GM12878 (cell line): Measurements from ENCODE around the gene HDAC8. TPM values are rescaled to one million over a fixed set of nuclear protein-coding genes. Genes with fewer than 3 reads are reported as not detected.
"Not testable (repeated sequence)": the region's sequence is repeated elsewhere in the genome, so short reads cannot be mapped to it uniquely, and the experiment has no call there.

Experiments
- ATAC-seq: fragments of 200-7000 bp; cut with Tn5 transposase; 3 replicates; pipeline ENCODE4 v1.9.1; 2020; ENCODE audit warnings: mild to moderate bottlenecking, moderate library complexity
- BruUV-seq: library from RNA; stranded (reverse); fragments of 400-500 nt; replicated peaks from 2 replicates; lab custom pipeline; 2021; lab: Mats Ljungman, UMichigan
- CTCF ChIA-PET: fragments of 300-600 bp; sonication (Branson Sonifier 250); formaldehyde crosslinking; extraction: SDS; loops from one replicate; lab custom pipeline; 2021; ENCODE audit warnings: inconsistent platforms; lab: Yijun Ruan, JAX
- POLR2A ChIA-PET: fragments of 350-600 bp; formaldehyde crosslinking; extraction: SDS; loops from one replicate; lab custom pipeline; 2021; ENCODE audit warnings: inconsistent platforms; lab: Charles Lee
- RAD21 ChIA-PET: fragments of 300-600 bp; sonication (Branson Sonifier 250); formaldehyde crosslinking; loops from one replicate; lab custom pipeline; 2023; ENCODE audit warnings: antibody characterized with exemption; ENCODE audit not compliant: unreplicated experiment; lab: Charles Lee
- SMC1A ChIA-PET: fragments of 300-600 bp; sonication (Branson Sonifier 250); formaldehyde crosslinking; loops from one replicate; lab custom pipeline; 2023; ENCODE audit not compliant: unreplicated experiment, uncharacterized antibody; lab: Charles Lee
- DNase-seq: peaks from one replicate; pipeline ENCODE4 v3.0.0-alpha.2; 2011; ENCODE audit warnings: low read depth, low spot score
- FAIRE-seq: peaks from 3 replicates; lab custom pipeline; 2011; peaks lifted over from hg19 to GRCh38; lab: Jason Lieb, UNC
- H2AFZ ChIP-seq: 2 replicates; pipeline ENCODE4 v1.6.0; 2011; ENCODE audit warnings: low read depth, low read length, control low read depth; ENCODE audit not compliant: control insufficient read depth
- H3K27ac ChIP-seq: 2 replicates; pipeline ENCODE4 v1.5.1; 2011; ENCODE audit warnings: control low read depth; ENCODE audit not compliant: control insufficient read depth, insufficient read depth
- H3K27me3 ChIP-seq, 2 experiments: replicated peaks in 1 of 2; 2 replicates each; pipeline versions ENCODE4 v1.6.0 to v1.6.1; 2011; ENCODE audit warnings: low read length in 1 of 2; ENCODE audit not compliant: control insufficient read depth in 2 of 2, insufficient read depth in 2 of 2
- H3K36me3 ChIP-seq, 2 experiments: 2 replicates each; pipeline ENCODE4 v1.5.1; 2011; ENCODE audit warnings: low read length in 1 of 2; ENCODE audit not compliant: control insufficient read depth in 2 of 2, insufficient read depth in 2 of 2
- H3K4me1 ChIP-seq: 2 replicates; pipeline ENCODE4 v1.6.1; 2011; ENCODE audit warnings: mild to moderate bottlenecking, low read length, moderate library complexity, mixed read lengths; ENCODE audit not compliant: control insufficient read depth, insufficient read depth
- H3K4me2 ChIP-seq: 2 replicates; pipeline ENCODE4 v1.6.0; 2011; ENCODE audit warnings: control low read depth; ENCODE audit not compliant: control insufficient read depth, insufficient read depth
- H3K4me3 ChIP-seq: fragments of 200-600 bp; sonication (generic); 2 replicates; pipeline ENCODE4 v1.5.1; 2016
- H3K79me2 ChIP-seq: 2 replicates; pipeline ENCODE4 v1.6.0; 2011; ENCODE audit warnings: low read length; ENCODE audit not compliant: control insufficient read depth, insufficient read depth
- H3K9ac ChIP-seq: 2 replicates; pipeline ENCODE4 v1.8.0; 2011; ENCODE audit warnings: low read length, control low read depth, mixed read lengths; ENCODE audit not compliant: control insufficient read depth, insufficient read depth
- H3K9me3 ChIP-seq: replicated peaks from 3 replicates; pipeline ENCODE4 v1.5.1; 2011; ENCODE audit warnings: mild to moderate bottlenecking, low read length; ENCODE audit not compliant: control insufficient read depth, insufficient read depth
- H4K20me1 ChIP-seq: 2 replicates; pipeline ENCODE4 v1.6.0; 2011; ENCODE audit not compliant: control insufficient read depth, insufficient read depth
- CBFB ChIP-seq: IDR thresholded peaks from 2 replicates; pipeline ENCODE4 v1.6.1; 2016; ENCODE audit warnings: antibody characterized with exemption, low read depth
- CBX3 ChIP-seq: fragments of 200-600 bp; sonication (generic); IDR thresholded peaks from 2 replicates; pipeline ENCODE4 v1.6.1; 2016; ENCODE audit warnings: low read depth, borderline replicate concordance
- ESRRA ChIP-seq: IDR thresholded peaks from 2 replicates; pipeline ENCODE4 v1.6.1; 2012; ENCODE audit warnings: mild to moderate bottlenecking, low read length, improper control_type of control experiment
- HDAC2 ChIP-seq: fragments of 200-600 bp; sonication (generic); IDR thresholded peaks from 2 replicates; pipeline ENCODE4 v1.6.1; 2017
- KAT2A ChIP-seq: conservative IDR thresholded peaks from 2 replicates; pipeline ENCODE4 v1.6.1; 2011; ENCODE audit warnings: low read depth, low read length; ENCODE audit not compliant: control insufficient read depth
- MEF2A ChIP-seq: IDR thresholded peaks from 2 replicates; pipeline ENCODE4 v1.6.1; 2011; ENCODE audit warnings: low read depth, mild to moderate bottlenecking, low read length, moderate library complexity; ENCODE audit not compliant: insufficient read depth
- POLR2A ChIP-seq: IDR thresholded peaks from 2 replicates; pipeline ENCODE4 v1.6.1; 2011; ENCODE audit warnings: low read depth, mild to moderate bottlenecking, low read length
- RFX5 ChIP-seq: IDR thresholded peaks from 2 replicates; pipeline ENCODE4 v1.6.1; 2011; ENCODE audit warnings: low read depth, low read length, improper control_type of control experiment
- SMAD1 ChIP-seq: fragments of 450-650 bp; IDR thresholded peaks from 2 replicates; pipeline ENCODE4 v1.6.1; 2018; ENCODE audit warnings: mild to moderate bottlenecking, low read depth; ENCODE audit not compliant: partially characterized antibody
- TCF3 ChIP-seq: IDR thresholded peaks from 2 replicates; pipeline ENCODE4 v1.6.1; 2012; ENCODE audit warnings: low read depth, mild to moderate bottlenecking, low read length, borderline replicate concordance; ENCODE audit not compliant: insufficient read depth
- ZBED1 ChIP-seq: IDR thresholded peaks from 2 replicates; pipeline ENCODE4 v1.6.1; 2016; ENCODE audit warnings: borderline replicate concordance
- ZNF217 ChIP-seq: fragments of 450-650 bp; IDR thresholded peaks from 2 replicates; pipeline ENCODE4 v1.6.1; 2017; ENCODE audit warnings: antibody characterized with exemption, mild to moderate bottlenecking
- ZNF622 ChIP-seq: fragments of 450-650 bp; IDR thresholded peaks from 2 replicates; pipeline ENCODE4 v1.6.1; 2017; ENCODE audit warnings: mild to moderate bottlenecking, inconsistent platforms
- WGBS: methylation state at CpG from one replicate; pipeline ENCODE4 v1.1.6; 2016; ENCODE audit warnings: low lambda C conversion rate; ENCODE audit not compliant: insufficient replicate concordance, insufficient coverage; ENCODE audit errors: missing lambda C conversion rate; 5-methylcytosine and 5-hydroxymethylcytosine counted together
- in situ Hi-C: fragments of 300-500 bp; cut with MboI; formaldehyde crosslinking; loops from 9 replicates; pipeline ENCODE4 v1.14.3; 2018; ENCODE audit warnings: mixed read lengths
- intact Hi-C: fragments of 100-400 bp; cut with micrococcal nuclease; formaldehyde crosslinking; loops from one replicate; pipeline ENCODE4 v1.14.2; 2022; ENCODE audit not compliant: unreplicated experiment
- polyA plus RNA-seq, 11 experiments: library from polyadenylated mRNA; depleted of rRNA in 4 of 11; unstranded in 6 of 11; stranded (reverse) in 5 of 11; fragments of >200 nt; fragmentation: Nextera tagmentation in 4 of 11; fragmentation: Illumina TruSeq in 1 of 11; extraction: Ambion mirVana in 4 of 11; extraction: Trizol in 1 of 11; gene quantifications; 1 replicate in 1 of 11; 2 replicates in 10 of 11; pipeline versions ENCODE4 v1.2.1 to v1.2.3, GENCODE V29; 2011 to 2016; ENCODE audit warnings: inconsistent platforms in 2 of 11, missing spikeins in 2 of 11, low read depth in 1 of 11
- total RNA-seq, 4 experiments: library from RNA; depleted of rRNA in 3 of 4; stranded (reverse); fragments of >200 nt in 3 of 4; fragmentation: Illumina TruSeq in 1 of 4; extraction: Trizol in 1 of 4; gene quantifications; 2 replicates each; pipeline versions ENCODE4 v1.2.1 to v1.2.3, GENCODE V29; 2013 to 2021

HDAC8 gene
- total and polyA plus RNA-seq, 10 of the 15 experiments (the other 5 are each of a cell fraction or from before 2014, with no cell fraction given) = 18.1 to 34.7 (median 29.1) TPM

GRCh38 chrX:72492499-72492898, 80.1 kb downstream of the HDAC8 start:
- H3K4me3 ChIP-seq = no peak overlapping the region
- DNase-seq = no peak
- H4K20me1 ChIP-seq = no peaks in the 10 kb centered on the region; the same call in 1 of the 2 replicates
- H3K4me1 ChIP-seq = no peaks in the 10 kb centered on the region
- intact Hi-C loops = no loop called here
- no peak overlapping the region for H2AFZ ChIP-seq
- WGBS = 100% methylated on average over 1 of the region's 1 CpG
- no peak for TF ChIP-seq ZNF217
- no peak for TF ChIP-seq CBFB
- no peak for TF ChIP-seq SMAD1
- TF ChIP-seq ESRRA = no peak
- no peak for TF ChIP-seq POLR2A
- TF ChIP-seq TCF3 = no peak
- no peak for TF ChIP-seq MEF2A
- no peak for TF ChIP-seq KAT2A
- TF ChIP-seq ZNF622 = no peak
- TF ChIP-seq ZBED1 = no peak
- TF ChIP-seq RFX5 = no peak
- TF ChIP-seq CBX3 = no peak
- no peak for TF ChIP-seq HDAC2
- no peak for FAIRE-seq
- no peak overlapping the region for H3K9ac ChIP-seq
- ChIA-PET RAD21 (no interaction called here), CTCF (no interaction called here), POLR2A (no interaction called here), SMC1A (no interaction called here)
- H3K4me2 ChIP-seq = no peak overlapping the region
- BruUV-seq = no TSS peak
- peaks cover 0 to 2% of the 10 kb centered on the region in 2 experiments; a peak in 2 of 4 replicates for H3K36me3 ChIP-seq
- H3K27me3 ChIP-seq = no peaks in the 10 kb centered on the region
- in situ Hi-C loops = no loop called here
- H3K27ac ChIP-seq = no peak overlapping the region
- peak; percentile 73 for ATAC-seq
- no peaks in the 10 kb centered on the region for H3K79me2 ChIP-seq
- no peaks in the 10 kb centered on the region for H3K9me3 ChIP-seq

- WGBS = 69% methylated on average over 2 of the region's 6 CpGs
These were observed 82.4 kb downstream of the HDAC8 start for GRCh38 chrX:72490221-72490620.

More at GRCh38 chrX:72490221-72490620, 82.4 kb downstream of the HDAC8 start:
- H3K9ac ChIP-seq, CTCF ChIA-PET, H4K20me1 ChIP-seq, H3K4me2 ChIP-seq, H3K27ac ChIP-seq, in situ Hi-C loops, SMC1A ChIA-PET, H3K9me3 ChIP-seq, H3K4me3 ChIP-seq, H3K79me2 ChIP-seq, FAIRE-seq, H2AFZ ChIP-seq, POLR2A ChIA-PET, H3K27me3 ChIP-seq, intact Hi-C loops, BruUV-seq, RAD21 ChIA-PET, H3K36me3 ChIP-seq, DNase-seq, H3K4me1 ChIP-seq, ATAC-seq: not testable (repeated sequence)
